AML-193 (cell line): ENCODE measurements around the gene FNDC3B.

Experiments
- DNase-seq, 2 experiments: peaks; one replicate each; lab custom pipeline; 2025; lab: John Stamatoyannopoulos, UW

Gene FNDC3B

GRCh38 chr3:172369590-172370259 lies 330.3 kb downstream of the FNDC3B start:
- no peak for DNase-seq

- DNase-seq: no peak
Measured at GRCh38 chr3:172370419-172370818, 331.0 kb downstream of the FNDC3B start.

DNA sequence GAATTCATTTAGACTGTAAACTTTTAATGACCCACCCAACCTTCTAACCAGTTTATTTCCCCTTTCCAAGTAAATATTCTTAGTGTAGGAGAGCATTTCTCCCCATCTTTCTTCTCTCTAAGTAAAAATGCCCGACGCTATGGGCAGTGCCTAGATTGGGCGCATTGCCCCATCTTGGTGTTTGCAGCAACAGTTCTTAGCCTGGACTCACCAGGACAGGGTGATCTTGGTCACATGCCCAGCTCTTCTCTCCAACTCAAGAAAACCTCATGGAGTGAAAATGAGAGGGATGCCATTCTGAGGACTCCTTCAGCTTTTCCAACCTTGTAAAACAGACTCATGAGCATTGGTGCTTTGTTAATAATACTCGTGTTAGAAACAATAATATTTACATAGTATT lies 332.2 kb downstream of the FNDC3B start:
- no peak for DNase-seq

- no peak for DNase-seq
Measured at GRCh38 chr3:172372895-172373294, 333.5 kb downstream of the FNDC3B start.

DNA sequence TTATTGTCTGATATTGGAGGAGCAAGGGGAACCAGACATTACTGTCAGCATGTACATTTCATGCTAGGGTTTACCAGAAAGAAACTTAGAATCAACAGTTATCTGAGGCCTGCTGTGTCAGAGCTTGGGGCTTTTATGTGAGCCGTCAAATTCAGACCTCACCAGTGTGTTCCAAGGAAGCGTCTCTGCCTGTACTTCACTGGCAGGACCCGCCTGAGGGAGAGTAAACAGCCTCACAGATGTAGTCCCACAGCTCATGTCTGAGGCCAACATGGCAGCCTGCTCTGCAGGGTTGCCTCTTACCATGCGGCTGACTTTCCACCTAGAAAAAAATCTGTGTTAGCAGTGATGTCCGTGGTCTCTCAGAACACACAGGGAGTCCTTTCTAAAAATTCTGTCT lies 334.5 kb downstream of the FNDC3B start:
- no peak for DNase-seq

GRCh38 chr3:172375206-172375850 lies 335.9 kb downstream of the FNDC3B start:
- no peak for DNase-seq

GRCh38 chr3:172376402-172376801 lies 337.0 kb downstream of the FNDC3B start:
- DNase-seq: no peak

DNA sequence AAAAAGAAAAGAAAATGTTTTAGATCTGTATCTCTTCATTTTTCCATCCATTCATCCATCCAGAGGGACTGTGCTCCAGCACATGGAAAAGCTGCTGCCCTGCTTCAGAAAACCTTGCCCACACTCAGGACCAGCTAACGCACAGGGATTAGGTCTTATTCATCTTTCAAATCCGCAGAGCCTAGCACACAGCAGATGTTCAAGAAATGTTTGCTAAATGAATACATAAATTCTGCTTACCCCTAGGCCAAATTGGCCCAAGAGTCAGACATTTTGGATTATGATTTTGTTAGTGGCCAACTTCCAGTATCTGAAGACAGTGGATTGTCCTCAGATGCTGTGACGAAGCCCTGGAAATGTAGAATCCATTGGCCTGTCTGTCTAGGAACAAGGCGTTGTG lies 337.5 kb downstream of the FNDC3B start:
- no peak for DNase-seq

- DNase-seq: no peak
Measured at GRCh38 chr3:172378439-172378838, 339.1 kb downstream of the FNDC3B start.

DNA sequence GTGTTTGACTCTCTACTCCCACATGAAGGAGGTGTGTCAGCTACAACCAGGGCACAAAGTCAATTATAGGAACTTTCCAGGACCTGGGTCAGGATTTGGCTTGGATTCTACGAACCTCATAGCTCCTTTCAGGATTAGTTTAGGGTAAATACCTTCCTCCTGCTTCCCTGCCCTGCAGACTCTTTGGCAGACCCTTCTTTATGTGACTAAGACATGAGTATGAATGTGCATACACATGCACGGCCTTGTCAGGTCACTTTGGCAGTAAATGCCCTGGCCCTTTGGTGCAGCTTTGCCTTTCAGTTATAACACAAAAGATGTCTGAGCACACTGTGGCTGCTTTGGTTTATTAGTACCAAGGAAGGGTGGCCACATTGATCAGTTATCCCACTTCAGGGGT lies 340.0 kb downstream of the FNDC3B start:
- no peak for DNase-seq

GRCh38 chr3:172380632-172381031 lies 341.3 kb downstream of the FNDC3B start:
- no peak for DNase-seq

- no peak for DNase-seq
Measured at GRCh38 chr3:172383306-172383796, 344.0 kb downstream of the FNDC3B start.

DNA sequence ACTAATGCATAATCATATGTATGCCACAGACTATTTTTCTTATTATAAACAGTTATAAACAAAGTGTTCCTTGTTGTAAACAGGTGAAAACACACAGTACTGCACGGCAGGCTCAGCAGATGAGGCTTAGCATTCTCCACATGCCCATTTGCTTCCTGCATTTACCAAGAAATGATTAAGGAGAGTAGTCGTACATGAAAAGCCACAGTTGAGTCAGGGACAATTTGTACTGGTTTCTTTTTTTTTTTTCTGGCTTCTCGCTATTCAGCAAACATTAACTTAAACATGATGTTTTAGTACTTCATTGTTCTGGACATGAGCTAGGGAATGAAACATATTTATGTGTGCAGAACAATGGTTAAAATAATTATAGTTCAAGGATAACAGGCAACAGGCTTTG lies 345.5 kb downstream of the FNDC3B start:
- no peak for DNase-seq

GRCh38 chr3:172387728-172388127 lies 348.4 kb downstream of the FNDC3B start:
- DNase-seq: no peak

- DNase-seq: no peak
Measured at GRCh38 chr3:172388412-172389078, 349.2 kb downstream of the FNDC3B start.

DNA sequence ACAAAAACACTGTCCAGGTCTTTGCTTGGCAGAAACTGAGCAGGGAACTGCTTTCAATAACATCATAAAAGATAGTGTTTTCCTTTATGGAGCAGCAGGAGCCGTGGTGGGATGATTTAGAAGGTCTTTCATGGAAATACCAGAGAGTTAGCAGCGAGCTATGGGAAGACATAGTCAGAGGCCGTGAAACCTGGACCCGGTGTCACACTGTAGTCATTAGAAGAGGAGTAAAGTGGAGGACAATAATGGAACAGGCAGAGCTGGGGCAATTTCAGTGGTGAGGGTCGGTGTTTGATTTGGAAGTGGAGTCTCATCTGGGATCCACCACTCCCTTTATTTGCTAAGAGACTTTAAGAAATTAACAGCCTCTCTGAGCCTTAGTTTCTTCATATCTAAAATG lies 351.4 kb downstream of the FNDC3B start:
- DNase-seq: no peak

DNA sequence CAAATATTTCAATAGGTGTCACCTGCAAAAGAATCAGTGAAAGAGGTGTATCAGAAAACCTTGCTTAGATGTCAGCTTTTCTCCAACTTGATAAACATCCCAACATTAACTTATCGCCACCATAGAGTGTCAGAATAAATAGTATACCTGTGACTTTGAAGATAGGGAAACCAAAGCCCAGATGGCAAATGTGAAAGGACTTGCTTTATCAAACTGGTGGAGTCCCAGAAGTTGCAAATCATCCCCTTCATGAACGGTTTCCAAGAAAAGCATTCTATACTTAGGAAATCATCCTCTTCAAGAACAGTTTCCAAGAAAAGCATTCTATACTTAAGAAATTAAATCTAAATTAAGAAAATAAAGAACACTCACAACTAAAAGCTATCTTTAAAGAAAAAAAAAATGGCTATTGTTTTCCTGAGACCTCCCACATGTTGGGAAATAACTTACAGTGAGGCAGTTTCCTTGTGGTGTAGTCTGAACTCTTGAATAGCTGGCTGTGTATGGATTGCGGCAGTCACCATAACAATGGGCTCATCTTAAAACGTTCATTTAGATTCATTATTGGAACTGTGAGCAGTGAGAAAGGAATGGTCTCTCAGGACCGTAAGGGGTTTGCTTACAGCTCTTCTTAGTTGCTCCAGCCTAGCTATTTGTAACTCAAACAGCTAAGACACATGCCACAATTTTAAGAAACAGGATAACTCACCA lies 352.4 kb downstream of the FNDC3B start:
- DNase-seq: no peak

DNA sequence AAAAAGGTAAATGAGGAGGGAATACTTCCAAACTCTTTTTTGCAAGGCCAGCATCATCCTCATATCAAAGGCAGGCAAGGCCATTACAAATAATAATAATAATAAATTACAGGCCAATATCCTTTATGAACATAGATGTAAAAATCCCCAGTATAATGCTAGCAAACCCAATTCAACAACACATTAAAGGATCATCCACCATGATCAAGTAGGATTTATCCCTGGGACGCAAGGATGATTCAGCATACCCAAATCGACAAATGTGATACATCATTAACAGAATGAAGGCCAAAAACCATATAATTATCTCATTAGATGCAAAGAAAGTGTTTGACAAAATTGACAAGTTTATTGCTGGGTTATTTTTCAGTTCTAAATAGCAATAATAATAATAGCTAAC lies 355.3 kb downstream of the FNDC3B start:
- DNase-seq: no peak

- no peak for DNase-seq
Measured at GRCh38 chr3:172396400-172396799, 357.0 kb downstream of the FNDC3B start.

DNA sequence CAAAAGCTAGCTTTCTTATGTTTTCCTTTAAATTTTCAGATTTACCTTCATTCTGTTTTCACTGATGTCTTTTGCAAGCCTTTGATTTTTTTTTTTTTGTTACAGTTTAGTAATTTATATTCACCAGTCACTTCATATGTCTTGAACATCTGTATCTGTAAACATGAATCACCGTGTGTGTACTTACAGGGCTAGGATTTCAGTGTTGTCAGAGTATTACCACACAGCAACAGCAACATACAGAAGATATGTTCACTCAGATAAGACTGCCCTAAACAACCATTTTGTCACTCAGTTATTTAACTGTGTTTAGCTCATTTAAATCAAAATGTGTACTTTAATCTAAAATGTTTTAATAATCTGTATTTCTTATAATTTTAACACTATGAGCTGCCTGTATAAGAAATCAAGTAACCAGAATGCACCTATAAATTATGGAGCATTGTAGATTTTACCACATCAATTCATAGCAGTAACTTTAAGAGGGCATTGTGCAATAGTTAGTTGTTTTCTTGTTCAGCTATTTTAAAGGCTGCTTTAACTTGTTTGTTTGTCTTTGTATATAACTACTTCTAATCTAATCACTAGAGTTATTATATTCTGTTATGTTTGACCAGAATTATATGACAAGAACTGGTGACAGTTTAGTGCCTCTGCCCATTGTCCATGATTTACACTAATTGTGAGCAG lies 358.5 kb downstream of the FNDC3B start:
- no peak for DNase-seq

DNA sequence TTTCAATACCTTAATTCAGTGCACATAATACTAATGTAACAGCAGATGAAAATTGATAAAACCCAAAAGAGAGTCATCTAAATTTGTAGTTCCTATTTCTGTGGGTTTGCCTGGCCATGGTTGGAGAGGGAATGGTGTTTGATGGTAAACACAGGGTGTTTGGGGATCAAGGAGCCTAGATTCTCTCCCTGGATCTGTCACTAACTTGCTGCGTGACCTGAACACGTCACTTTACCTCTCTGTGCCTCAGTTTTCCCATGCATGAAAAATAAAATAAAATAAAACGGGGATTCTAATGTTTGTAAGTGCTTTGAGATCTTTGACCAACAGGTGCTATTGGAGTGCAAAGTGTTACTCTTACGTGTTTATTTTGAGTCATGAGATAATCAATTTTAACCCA lies 359.1 kb downstream of the FNDC3B start:
- DNase-seq: no peak

DNA sequence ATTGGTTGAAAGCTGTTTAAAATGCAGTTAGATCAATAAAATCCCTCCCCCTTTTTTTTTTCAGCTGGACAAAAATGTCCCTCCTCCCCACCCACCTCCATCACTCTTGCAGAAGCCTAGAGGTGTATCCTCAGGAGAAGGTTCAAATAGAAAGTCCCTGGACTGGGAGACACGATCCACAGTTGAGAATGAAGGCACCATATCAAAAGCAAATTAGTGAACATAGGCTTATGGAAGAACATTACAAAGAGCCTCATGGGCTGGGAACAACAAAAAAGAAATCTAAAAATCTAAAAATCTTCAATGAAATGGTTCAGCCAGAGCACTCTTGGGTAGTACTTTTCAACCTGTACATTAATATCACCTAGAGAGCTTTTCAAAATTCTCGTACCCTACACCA lies 362.7 kb downstream of the FNDC3B start:
- no peak for DNase-seq
